Upper lobe of right lung (tissue), 1 donor: Measurements from ENCODE around the gene AK2. TPM values are rescaled to one million over a fixed set of nuclear protein-coding genes. Genes with fewer than 3 reads are reported as not detected.

Experiments used
- ATAC-seq: fragments of 200-7000 bp; cut with Tn5 transposase; one replicate; pipeline ENCODE4 v1.9.1; 2020; ENCODE audit warnings: mild to moderate bottlenecking, moderate library complexity
- DNase-seq: peaks from one replicate; pipeline ENCODE4 v3.0.0-alpha.2; 2020
- H3K27ac ChIP-seq: fragments of 200-600 bp; one replicate; pipeline ENCODE4 v1.8.0; 2022
- H3K27me3 ChIP-seq: fragments of 200-600 bp; one replicate; pipeline ENCODE4 v1.8.0; 2022; ENCODE audit warnings: mild to moderate bottlenecking
- H3K36me3 ChIP-seq: fragments of 200-600 bp; one replicate; pipeline ENCODE4 v1.8.0; 2022
- H3K4me1 ChIP-seq: fragments of 200-600 bp; one replicate; pipeline ENCODE4 v1.8.0; 2022
- H3K4me3 ChIP-seq: fragments of 200-600 bp; one replicate; pipeline ENCODE4 v1.8.0; 2022; ENCODE audit warnings: mild to moderate bottlenecking
- H3K9me3 ChIP-seq: fragments of 200-600 bp; one replicate; pipeline ENCODE4 v1.8.0; 2022
- intact Hi-C: fragments of 100-400 bp; cut with DNase I; formaldehyde crosslinking; loops from one replicate; pipeline ENCODE4 v1.11.0; 2022
- total RNA-seq: library from RNA; stranded (reverse); fragmentation: NEBNext Ultra II Directional; extraction: Animal tissue kit (Norgen Biotek cat#: 25700); gene quantifications from one replicate; pipeline ENCODE4 v1.2.1, GENCODE V29; 2021
- TF ChIP-seq, protein P1 (sequence below): fragments of 200-600 bp; IDR thresholded peaks from one replicate; pipeline ENCODE4 v1.8.0; 2022; ENCODE audit warnings: antibody characterized with exemption
- donor health status: DM: no; HTN: yes; CAD: no; lungs with severe emphysema.

Gene AK2
- total RNA-seq, 1 donor from 2014 or later: 106 TPM

DNA sequence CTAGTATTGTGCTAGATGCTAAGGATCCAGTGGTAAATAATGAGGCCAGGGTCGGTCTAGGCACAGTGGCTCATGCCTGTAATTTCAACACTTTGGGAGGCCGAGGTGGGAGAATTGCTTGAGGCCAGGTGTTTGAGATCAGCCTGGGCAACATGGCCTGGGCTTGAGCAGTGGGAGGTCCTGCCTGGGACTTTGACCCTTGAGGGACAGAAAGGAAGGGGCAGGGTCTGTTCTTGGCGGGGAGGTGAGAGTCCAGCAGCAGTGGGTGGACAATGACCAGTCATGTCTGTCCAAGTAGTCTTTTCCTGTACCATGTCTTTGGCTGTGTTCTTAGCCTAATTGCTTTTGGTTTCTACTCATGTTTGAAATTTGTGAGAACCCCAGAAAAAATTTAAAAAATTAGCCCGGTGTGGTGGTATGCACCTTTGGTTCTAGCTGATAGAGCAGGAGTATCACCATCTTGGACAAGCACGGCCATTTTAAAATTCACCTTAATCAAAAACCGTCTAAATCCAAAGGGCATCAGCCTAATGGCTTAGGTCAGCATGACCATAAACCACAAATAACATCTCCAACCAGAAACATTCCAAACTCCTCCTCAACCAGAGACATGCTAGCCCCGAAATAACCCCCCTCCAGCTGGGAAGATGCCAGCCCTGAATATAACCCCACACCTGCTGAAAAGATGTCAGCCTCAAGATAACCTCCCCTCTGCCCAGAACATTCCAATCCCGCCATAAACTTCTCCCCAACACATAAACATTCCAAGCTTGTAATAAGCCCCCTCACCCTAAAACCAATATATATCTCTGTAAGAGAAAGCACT lies 6.8 kb upstream of the AK2 start:
- no peaks in the 10 kb centered on the region for H3K36me3 ChIP-seq
- H3K4me3 ChIP-seq: no peak overlapping the region
- no peak for DNase-seq
- no peaks in the 10 kb centered on the region for H3K9me3 ChIP-seq
- intact Hi-C loops: no loop called here
- H3K27ac ChIP-seq: no peak overlapping the region
- H3K4me1 ChIP-seq: no peaks in the 10 kb centered on the region
- ATAC-seq: no peak
- TF ChIP-seq, protein P1, sequence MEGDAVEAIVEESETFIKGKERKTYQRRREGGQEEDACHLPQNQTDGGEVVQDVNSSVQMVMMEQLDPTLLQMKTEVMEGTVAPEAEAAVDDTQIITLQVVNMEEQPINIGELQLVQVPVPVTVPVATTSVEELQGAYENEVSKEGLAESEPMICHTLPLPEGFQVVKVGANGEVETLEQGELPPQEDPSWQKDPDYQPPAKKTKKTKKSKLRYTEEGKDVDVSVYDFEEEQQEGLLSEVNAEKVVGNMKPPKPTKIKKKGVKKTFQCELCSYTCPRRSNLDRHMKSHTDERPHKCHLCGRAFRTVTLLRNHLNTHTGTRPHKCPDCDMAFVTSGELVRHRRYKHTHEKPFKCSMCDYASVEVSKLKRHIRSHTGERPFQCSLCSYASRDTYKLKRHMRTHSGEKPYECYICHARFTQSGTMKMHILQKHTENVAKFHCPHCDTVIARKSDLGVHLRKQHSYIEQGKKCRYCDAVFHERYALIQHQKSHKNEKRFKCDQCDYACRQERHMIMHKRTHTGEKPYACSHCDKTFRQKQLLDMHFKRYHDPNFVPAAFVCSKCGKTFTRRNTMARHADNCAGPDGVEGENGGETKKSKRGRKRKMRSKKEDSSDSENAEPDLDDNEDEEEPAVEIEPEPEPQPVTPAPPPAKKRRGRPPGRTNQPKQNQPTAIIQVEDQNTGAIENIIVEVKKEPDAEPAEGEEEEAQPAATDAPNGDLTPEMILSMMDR: no peak
- no peaks in the 10 kb centered on the region for H3K27me3 ChIP-seq

DNA sequence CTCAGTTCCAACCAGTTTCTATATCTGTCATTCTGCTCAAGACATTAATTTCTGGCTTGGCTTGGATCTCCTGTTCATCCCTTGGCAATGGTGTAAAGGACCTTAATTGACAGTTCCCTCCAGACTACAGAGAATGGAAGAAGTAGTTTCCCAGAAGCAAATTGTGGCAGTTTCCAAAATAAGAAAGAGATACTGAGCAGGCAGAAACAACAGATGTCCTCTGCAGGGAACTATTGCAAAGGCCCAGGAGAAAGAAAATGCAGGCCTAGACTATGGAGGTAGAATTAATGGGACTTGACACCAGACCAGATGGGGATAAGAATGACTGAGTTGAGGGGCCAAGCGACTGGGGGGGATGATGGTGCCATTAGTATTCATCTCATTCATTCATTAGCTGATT lies 6.1 kb upstream of the AK2 start:
- Histone ChIP-seq H3K27me3 (no peaks in the 10 kb centered on the region), H3K9me3 (no peaks in the 10 kb centered on the region), H3K36me3 (no peaks in the 10 kb centered on the region), H3K27ac (no peak overlapping the region), H3K4me1 (no peaks in the 10 kb centered on the region), H3K4me3 (no peak overlapping the region)
- intact Hi-C loops: no loop called here
- ATAC-seq: no peak
- no peak for DNase-seq
- TF ChIP-seq, protein P1: no peak

DNA sequence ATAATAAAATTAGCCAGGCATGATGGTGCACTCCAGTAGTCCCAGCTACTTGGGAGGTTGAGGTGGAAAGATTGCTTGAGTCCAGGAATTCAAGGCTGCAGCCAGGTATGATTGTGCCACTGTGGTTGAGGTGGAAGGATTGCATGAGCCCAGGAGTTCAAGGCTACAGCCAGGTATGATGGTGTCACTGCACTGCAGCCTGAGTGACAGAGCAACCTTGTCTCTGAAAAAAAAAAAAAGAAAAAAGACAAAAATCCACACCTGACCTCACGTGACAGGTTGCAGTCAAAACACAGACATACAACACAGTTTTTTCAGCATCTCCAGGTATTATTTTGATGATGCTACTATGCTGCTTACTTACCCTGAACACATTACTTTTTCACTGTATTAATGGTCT lies 4.3 kb upstream of the AK2 start:
- no peak overlapping the region for H3K27ac ChIP-seq
- no peaks in the 10 kb centered on the region for H3K27me3 ChIP-seq
- H3K9me3 ChIP-seq: no peaks in the 10 kb centered on the region
- intact Hi-C loops: no loop called here
- ATAC-seq (no peak), DNase-seq (no peak)
- H3K36me3 ChIP-seq: no peaks in the 10 kb centered on the region
- TF ChIP-seq, protein P1: no peak
- no peak overlapping the region for H3K4me3 ChIP-seq
- H3K4me1 ChIP-seq: peaks cover 1% of the 10 kb centered on the region

DNA sequence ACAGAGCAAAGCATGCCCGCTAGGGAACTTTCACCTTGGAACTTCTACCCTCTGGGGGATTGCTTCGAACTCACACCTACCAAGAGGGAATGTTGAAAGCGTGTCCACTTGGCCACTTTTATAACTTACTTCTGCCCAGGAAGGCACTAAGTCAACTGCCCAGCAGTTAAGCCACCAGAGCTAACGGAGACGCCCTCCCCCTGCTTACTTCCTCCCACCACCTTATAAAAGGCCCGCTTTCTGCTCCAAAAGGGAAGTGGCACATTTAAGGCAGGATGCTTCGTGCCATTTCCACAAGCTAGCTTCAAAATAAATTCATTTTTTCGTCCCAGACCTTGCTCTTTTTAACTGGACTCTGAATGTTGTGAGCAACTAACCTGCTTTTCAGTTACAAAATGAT lies 3.2 kb upstream of the AK2 start:
- DNase-seq: no peak
- H3K27ac ChIP-seq: no peak overlapping the region

DNA sequence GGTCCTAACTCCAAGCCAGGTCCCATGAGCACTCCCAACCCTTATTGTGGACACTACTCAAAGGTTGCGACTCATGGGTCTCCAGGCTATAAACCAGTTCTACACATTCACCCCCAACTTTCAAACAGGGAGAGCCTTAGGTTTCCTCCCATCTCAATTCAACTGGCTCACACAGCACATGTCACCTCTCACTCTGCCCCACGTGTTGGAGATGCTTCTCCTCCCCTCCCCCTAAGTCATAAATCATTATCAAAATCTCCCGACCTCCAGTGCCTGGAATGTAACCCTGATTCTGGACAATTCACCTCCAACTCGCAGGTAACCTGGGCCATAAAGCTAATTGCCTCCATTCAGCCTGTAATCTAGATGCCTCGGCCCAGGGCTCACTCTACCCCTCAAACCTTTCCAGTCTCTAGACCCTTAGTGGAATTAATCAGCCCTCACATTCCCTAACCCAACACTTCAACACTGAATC lies 595 bp downstream of the AK2 start:
- TF ChIP-seq, protein P1: no peak
- peak overlapping the region; percentile 72 for H3K4me3 ChIP-seq
- no peak for DNase-seq
- peaks cover 34% of the 10 kb centered on the region for H3K4me1 ChIP-seq
- intact Hi-C loops: no loop called here
- no peaks in the 10 kb centered on the region for H3K27me3 ChIP-seq
- peaks cover 5% of the 10 kb centered on the region for H3K36me3 ChIP-seq
- ATAC-seq: no peak
- H3K9me3 ChIP-seq: no peaks in the 10 kb centered on the region
- peak overlapping the region; percentile 75 for H3K27ac ChIP-seq

More for the DNA sequence above, 3.2 kb upstream of the AK2 start:
- Histone ChIP-seq H3K36me3 (no peaks in the 10 kb centered on the region), H3K9me3 (no peaks in the 10 kb centered on the region), H3K27me3 (no peaks in the 10 kb centered on the region), H3K4me3 (no peak overlapping the region), H3K4me1 (peaks cover 13% of the 10 kb centered on the region)
- no peak for ATAC-seq
- intact Hi-C loops: no loop called here
- TF ChIP-seq, protein P1: no peak
